ENCODE measurements around the gene SVIL.

DNA sequence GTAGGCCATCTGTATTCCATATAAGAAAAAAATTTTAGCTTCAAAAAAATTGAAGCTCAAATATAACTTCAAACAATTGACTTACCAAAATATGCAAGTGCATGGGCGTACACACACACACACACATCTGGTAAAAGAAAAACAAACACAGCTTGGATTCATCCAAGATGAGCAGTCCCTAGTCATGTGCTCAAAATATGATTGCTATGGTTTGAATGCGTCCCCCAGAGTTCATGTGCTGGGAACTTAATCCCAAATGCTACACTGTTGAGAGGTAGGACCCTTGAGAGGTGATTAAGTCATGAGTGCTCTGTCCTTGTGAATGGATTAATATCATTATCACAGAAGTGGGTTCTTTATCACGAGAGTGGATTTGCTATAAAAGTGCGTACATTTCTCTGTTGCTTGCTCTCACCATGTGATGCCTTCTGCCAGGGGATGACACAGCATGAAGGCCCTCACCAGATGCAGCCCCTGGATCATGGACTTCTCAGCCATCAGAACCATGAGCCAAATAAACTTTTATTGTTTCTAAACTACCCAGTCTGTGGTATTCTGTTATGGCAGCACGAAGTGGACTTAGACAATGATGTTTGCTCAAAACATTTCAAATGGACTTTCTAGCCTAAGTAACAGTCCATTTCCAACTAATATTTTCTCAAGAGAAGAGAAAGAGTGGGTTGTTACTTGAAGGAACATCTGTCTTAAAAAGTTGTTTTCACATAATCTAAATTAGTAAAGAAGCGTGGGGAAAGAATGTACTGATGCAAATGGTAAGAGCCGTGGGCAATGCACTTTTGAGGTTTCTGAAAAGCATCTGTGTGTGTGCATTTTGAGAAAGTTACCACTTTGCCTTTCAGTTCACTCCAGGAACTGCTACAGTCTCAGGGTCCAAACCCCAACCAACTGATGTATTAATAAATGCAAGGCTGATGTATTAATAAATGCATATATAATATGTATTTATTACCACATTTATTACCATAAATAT, 15.1 kb upstream of the SVIL start:
- no peak for TF ChIP-seq CTCF (IDR thresholded peaks at IDR 0.05)
- no peak for TF ChIP-seq POLR2A (IDR thresholded peaks at IDR 0.05)
- no peak for TF ChIP-seq POLR2AphosphoS5 (IDR thresholded peaks at IDR 0.05)
